HEK293 (cell line): ENCODE data around the gene CUEDC1.

Experiments
- CTCF ChIA-PET: fragments of 350-600 bp; formaldehyde crosslinking; extraction: SDS; loops from one replicate; lab custom pipeline; 2021; ENCODE audit warnings: antibody characterized with exemption; lab: Yijun Ruan, JAX
- POLR2A ChIA-PET: fragments of 300-600 bp; formaldehyde crosslinking; extraction: SDS; loops from one replicate; lab custom pipeline; 2020; ENCODE audit warnings: antibody characterized with exemption, inconsistent platforms; lab: Yijun Ruan, JAX
- H3K27ac ChIP-seq: fragments of 200-500 bp; sonication (Bioruptor generic); 2 replicates; pipeline ENCODE4 v1.5.1; 2014; ENCODE audit warnings: low read depth, low read length, control low read depth, inconsistent platforms; ENCODE audit errors: extremely low read depth
- H3K36me3 ChIP-seq, 2 experiments: fragments of 200-500 bp in 1 of 2; sonication (Bioruptor generic) in 1 of 2; 1 replicate in 1 of 2; 2 replicates in 1 of 2; pipeline ENCODE4 v1.5.1; 2014 to 2017; ENCODE audit warnings: inconsistent platforms in 2 of 2, low read length in 2 of 2; ENCODE audit not compliant: control insufficient read depth in 2 of 2, insufficient read depth in 1 of 2
- H3K4me1 ChIP-seq: fragments of 200-500 bp; sonication (Bioruptor generic); 2 replicates; pipeline ENCODE4 v1.5.1; 2014; ENCODE audit warnings: mild to moderate bottlenecking, low read length, inconsistent platforms; ENCODE audit not compliant: control insufficient read depth, insufficient read depth
- H3K4me3 ChIP-seq: 2 replicates; pipeline ENCODE4 v1.5.1; 2011; ENCODE audit warnings: low read depth, mild to moderate bottlenecking, control low read depth, low read length, moderate library complexity
- H3K9me3 ChIP-seq: fragments of 200-500 bp; sonication (Bioruptor generic); 2 replicates; pipeline ENCODE4 v1.5.1; 2014; ENCODE audit warnings: low read depth, low read length, inconsistent platforms; ENCODE audit not compliant: control insufficient read depth, insufficient read depth
- KLF17 ChIP-seq: fragments of 450-650 bp; formaldehyde crosslinking; IDR thresholded peaks from 2 replicates; pipeline ENCODE4 v1.5.1; 2016; ENCODE audit warnings: missing biosample characterization, missing genetic modification characterization
- KLF9 ChIP-seq: fragments of 450-650 bp; formaldehyde crosslinking; IDR thresholded peaks from 2 replicates; pipeline ENCODE4 v1.5.1; 2016; ENCODE audit warnings: missing biosample characterization, missing genetic modification characterization, low read depth
- MYNN ChIP-seq: fragments of 450-650 bp; formaldehyde crosslinking; IDR thresholded peaks from 2 replicates; pipeline ENCODE4 v1.5.1; 2016; ENCODE audit warnings: missing biosample characterization, missing genetic modification characterization, borderline replicate concordance
- SETDB1 ChIP-seq: IDR thresholded peaks from one replicate; pipeline ENCODE4 v1.6.1; 2017; ENCODE audit warnings: mild to moderate bottlenecking, low read length, moderate library complexity, mixed read lengths; ENCODE audit not compliant: insufficient read length
- WT1 ChIP-seq: fragments of 450-650 bp; formaldehyde crosslinking; IDR thresholded peaks from 2 replicates; pipeline ENCODE4 v1.5.1; 2016; ENCODE audit warnings: missing biosample characterization, missing genetic modification characterization
- ZBTB1 ChIP-seq: fragments of 450-650 bp; formaldehyde crosslinking; IDR thresholded peaks from 2 replicates; pipeline ENCODE4 v1.5.1; 2016; ENCODE audit warnings: missing biosample characterization, missing genetic modification characterization
- ZBTB48 ChIP-seq: fragments of 450-650 bp; formaldehyde crosslinking; IDR thresholded peaks from 2 replicates; pipeline ENCODE4 v1.5.1; 2016; ENCODE audit warnings: missing biosample characterization, missing genetic modification characterization
- ZNF140 ChIP-seq: fragments of 450-650 bp; formaldehyde crosslinking; IDR thresholded peaks from 2 replicates; pipeline ENCODE4 v1.5.1; 2016; ENCODE audit warnings: missing biosample characterization, missing genetic modification characterization
- ZNF146 ChIP-seq: fragments of 450-650 bp; formaldehyde crosslinking; IDR thresholded peaks from 2 replicates; pipeline ENCODE4 v1.5.1; 2016; ENCODE audit warnings: missing biosample characterization, missing genetic modification characterization
- ZNF16 ChIP-seq: fragments of 450-650 bp; formaldehyde crosslinking; IDR thresholded peaks from 2 replicates; pipeline ENCODE4 v1.5.1; 2016; ENCODE audit warnings: low read depth, missing biosample characterization, missing genetic modification characterization
- ZNF184 ChIP-seq: fragments of 450-650 bp; IDR thresholded peaks from 2 replicates; pipeline ENCODE4 v1.5.1; 2018; ENCODE audit warnings: missing biosample characterization, mild to moderate bottlenecking, missing genetic modification characterization
- ZNF2 ChIP-seq: fragments of 450-650 bp; formaldehyde crosslinking; IDR thresholded peaks from 2 replicates; pipeline ENCODE4 v1.5.1; 2016; ENCODE audit warnings: missing biosample characterization, missing genetic modification characterization
- ZNF26 ChIP-seq: fragments of 450-650 bp; formaldehyde crosslinking; IDR thresholded peaks from 2 replicates; pipeline ENCODE4 v1.5.1; 2016; ENCODE audit warnings: missing biosample characterization, missing genetic modification characterization
- ZNF280C ChIP-seq: fragments of 450-650 bp; formaldehyde crosslinking; IDR thresholded peaks from 2 replicates; pipeline ENCODE4 v1.5.1; 2016; ENCODE audit warnings: missing biosample characterization, missing genetic modification characterization
- ZNF354C ChIP-seq: fragments of 450-650 bp; formaldehyde crosslinking; IDR thresholded peaks from 2 replicates; pipeline ENCODE4 v1.5.1; 2016; ENCODE audit warnings: missing biosample characterization, missing genetic modification characterization, low read depth, borderline replicate concordance
- ZNF391 ChIP-seq: fragments of 450-650 bp; formaldehyde crosslinking; IDR thresholded peaks from 2 replicates; pipeline ENCODE4 v1.5.1; 2016; ENCODE audit warnings: low read depth, missing biosample characterization, missing genetic modification characterization, borderline replicate concordance
- ZNF398 ChIP-seq: fragments of 450-650 bp; formaldehyde crosslinking; IDR thresholded peaks from 2 replicates; pipeline ENCODE4 v1.5.1; 2017; ENCODE audit warnings: missing biosample characterization, missing genetic modification characterization
- ZNF629 ChIP-seq: fragments of 450-650 bp; formaldehyde crosslinking; IDR thresholded peaks from 2 replicates; pipeline ENCODE4 v1.5.1; 2017; ENCODE audit warnings: missing biosample characterization, missing genetic modification characterization
- ZNF639 ChIP-seq: fragments of 450-650 bp; formaldehyde crosslinking; IDR thresholded peaks from 2 replicates; pipeline ENCODE4 v1.5.1; 2016; ENCODE audit warnings: missing biosample characterization, missing genetic modification characterization
- ZNF654 ChIP-seq: fragments of 450-650 bp; formaldehyde crosslinking; IDR thresholded peaks from 2 replicates; pipeline ENCODE4 v1.5.1; 2016; ENCODE audit warnings: low read depth, missing biosample characterization, missing genetic modification characterization
- ZNF677 ChIP-seq: fragments of 450-650 bp; IDR thresholded peaks from 2 replicates; pipeline ENCODE4 v1.5.0; 2018; ENCODE audit warnings: missing biosample characterization, mild to moderate bottlenecking, missing genetic modification characterization, moderate library complexity
- ZNF692 ChIP-seq: fragments of 450-650 bp; formaldehyde crosslinking; IDR thresholded peaks from 2 replicates; pipeline ENCODE4 v1.5.1; 2016; ENCODE audit warnings: missing biosample characterization, missing genetic modification characterization
- TF ChIP-seq, protein P1 (sequence below): fragments of 450-650 bp; IDR thresholded peaks from 2 replicates; pipeline ENCODE4 v1.5.1; 2018; ENCODE audit warnings: missing biosample characterization, mild to moderate bottlenecking, missing genetic modification characterization

Gene CUEDC1

DNA sequence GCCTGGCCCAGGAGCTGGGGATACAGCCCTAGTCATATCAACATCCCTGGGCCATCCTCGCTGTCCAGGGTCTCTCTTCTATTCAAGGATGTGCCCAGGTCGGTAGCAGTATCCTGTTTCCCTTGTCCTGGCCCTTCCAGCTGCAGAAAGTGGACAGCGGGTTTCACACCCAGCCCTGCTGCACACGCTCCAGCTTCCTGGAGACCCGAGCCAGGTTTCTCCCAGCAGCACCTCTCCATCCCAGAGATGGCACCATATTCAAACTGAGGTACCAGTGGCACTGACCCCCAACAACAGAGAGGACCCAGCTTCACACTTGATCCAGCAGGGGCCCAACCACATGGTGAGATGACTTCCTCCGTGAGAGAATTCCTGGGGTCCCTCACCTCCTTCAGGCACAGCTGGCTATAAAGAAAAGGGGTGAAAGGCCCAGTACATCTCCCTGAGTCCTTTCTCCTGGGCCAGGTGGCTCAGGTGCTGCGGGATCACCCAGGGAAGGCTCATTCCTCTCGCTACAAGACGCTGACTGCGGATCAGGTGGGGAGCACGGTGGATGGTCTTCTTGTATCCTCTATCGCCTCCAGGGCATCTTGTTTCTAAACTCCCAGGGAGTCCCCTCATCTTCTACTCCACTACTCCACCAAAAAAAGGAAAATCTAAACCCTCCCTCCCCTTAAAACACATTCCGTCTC is 1.4 kb downstream of the CUEDC1 start:
- CTCF ChIA-PET, result interaction anchor here (0.7 to 4.2 kb wide), 10 partner anchors 9 to 96 kb away, joined by 3 to 16 read pairs (median 3); no protein-coding TSS in a partner anchor
- TF ChIP-seq ZNF391 (tag by site-specific recombination), result no peak
- TF ChIP-seq ZNF398, result no peak
- TF ChIP-seq ZNF146 (tag by site-specific recombination), result no peak
- TF ChIP-seq ZNF629, result no peak
- TF ChIP-seq, protein P1, sequence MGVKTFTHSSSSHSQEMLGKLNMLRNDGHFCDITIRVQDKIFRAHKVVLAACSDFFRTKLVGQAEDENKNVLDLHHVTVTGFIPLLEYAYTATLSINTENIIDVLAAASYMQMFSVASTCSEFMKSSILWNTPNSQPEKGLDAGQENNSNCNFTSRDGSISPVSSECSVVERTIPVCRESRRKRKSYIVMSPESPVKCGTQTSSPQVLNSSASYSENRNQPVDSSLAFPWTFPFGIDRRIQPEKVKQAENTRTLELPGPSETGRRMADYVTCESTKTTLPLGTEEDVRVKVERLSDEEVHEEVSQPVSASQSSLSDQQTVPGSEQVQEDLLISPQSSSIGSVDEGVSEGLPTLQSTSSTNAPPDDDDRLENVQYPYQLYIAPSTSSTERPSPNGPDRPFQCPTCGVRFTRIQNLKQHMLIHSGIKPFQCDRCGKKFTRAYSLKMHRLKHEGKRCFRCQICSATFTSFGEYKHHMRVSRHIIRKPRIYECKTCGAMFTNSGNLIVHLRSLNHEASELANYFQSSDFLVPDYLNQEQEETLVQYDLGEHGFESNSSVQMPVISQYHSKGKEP, result no peak
- TF ChIP-seq ZNF639 (tag by site-specific recombination), result no peak
- no peak for TF ChIP-seq ZBTB48 (tag by site-specific recombination)
- TF ChIP-seq ZNF692, result no peak
- TF ChIP-seq KLF9 (tag by site-specific recombination), result no peak
- no peak for TF ChIP-seq ZNF677
- no peak for TF ChIP-seq ZNF2
- TF ChIP-seq ZBTB1 (tag by site-specific recombination), result no peak
- no peak for TF ChIP-seq WT1 (tag by site-specific recombination)
- no peak for TF ChIP-seq ZNF140 (tag by site-specific recombination)
- Histone ChIP-seq H3K27ac (peak overlapping the region; percentile 98), H3K4me3 (peak overlapping the region; percentile 52; the same call in 1 of the 2 replicates), H3K4me1 (peaks cover 50% of the 10 kb centered on the region), H3K36me3 (no peaks in the 10 kb centered on the region), H3K9me3 (no peaks in the 10 kb centered on the region)
- POLR2A ChIA-PET, result interaction anchor here (0.6 to 3.7 kb wide), 18 partner anchors 9 to 776 kb away, joined by 3 to 33 read pairs (median 5); partner anchors contain the start of genes DYNLL2, MRPS23, SRSF1 and VEZF1

DNA sequence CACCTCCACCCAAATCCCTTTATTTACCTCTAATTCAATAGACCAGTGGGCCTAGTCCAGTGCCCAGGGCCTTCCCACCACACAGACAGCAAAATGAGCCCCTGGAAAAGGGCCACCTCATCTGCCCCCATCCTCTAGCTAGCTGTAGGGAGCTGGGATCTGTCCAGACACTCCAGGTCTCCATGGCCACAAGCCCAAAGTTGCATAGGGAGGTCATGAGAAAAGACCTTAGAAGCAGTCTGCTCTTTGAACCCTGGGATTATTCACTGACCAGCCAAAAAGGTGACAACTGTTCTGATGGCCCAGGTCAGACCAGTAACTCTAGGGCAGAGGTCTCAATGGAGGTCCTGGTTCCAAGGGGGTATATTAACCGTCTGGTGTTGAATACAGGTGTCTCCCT is 2.0 kb downstream of the CUEDC1 start:
- POLR2A ChIA-PET, result interaction anchor here (0.9 to 3.7 kb wide), 10 partner anchors 10 to 130 kb away, joined by 3 to 33 read pairs (median 6); partner anchors contain the start of genes DYNLL2, SRSF1 and VEZF1
- peak overlapping the region; percentile 98; the same call in 1 of the 2 replicates for H3K27ac ChIP-seq
- CTCF ChIA-PET, result interaction anchor here (0.7 to 4.2 kb wide), 10 partner anchors 9 to 96 kb away, joined by 3 to 16 read pairs (median 3); no protein-coding TSS in a partner anchor
- TF ChIP-seq WT1 (tag by site-specific recombination) (no peak), ZBTB1 (tag by site-specific recombination) (no peak), MYNN (no peak), SETDB1 (no peak), ZNF280C (tag by site-specific recombination) (no peak), ZNF654 (tag by site-specific recombination) (no peak), ZNF16 (tag by site-specific recombination) (no peak), KLF17 (tag by site-specific recombination) (no peak), ZNF354C (no peak), ZNF26 (tag by site-specific recombination) (no peak), ZNF184 (no peak)

More for the DNA sequence above, 2.0 kb downstream of the CUEDC1 start:
- Histone ChIP-seq H3K9me3 (no peaks in the 10 kb centered on the region), H3K4me1 (peaks cover 54% of the 10 kb centered on the region), H3K4me3 (no peak overlapping the region), H3K36me3 (no peaks in the 10 kb centered on the region)
